Subcutaneous adipose tissue (tissue), 4 donors: ENCODE measurements around the gene ERN1. TPM values are rescaled to one million over a fixed set of nuclear protein-coding genes. Genes with fewer than 3 reads are reported as not detected.

Experiments
- total RNA-seq, 4 donors: library from RNA; depleted of rRNA; stranded (reverse); fragments of >200 nt; gene quantifications; one replicate each; pipeline ENCODE4 v1.1.0, GENCODE V29; 2016
- TF ChIP-seq, protein P1 (sequence below): fragments of 450-650 bp; IDR thresholded peaks from one replicate; pipeline ENCODE4 v1.5.1; 2016; ENCODE audit warnings: low read depth, mild to moderate bottlenecking, control low read depth, antibody characterized with exemption, moderate library complexity

ERN1 gene
- total RNA-seq, 4 donors from 2014 or later = 9.6 to 13.1 (median 11.7) TPM

DNA sequence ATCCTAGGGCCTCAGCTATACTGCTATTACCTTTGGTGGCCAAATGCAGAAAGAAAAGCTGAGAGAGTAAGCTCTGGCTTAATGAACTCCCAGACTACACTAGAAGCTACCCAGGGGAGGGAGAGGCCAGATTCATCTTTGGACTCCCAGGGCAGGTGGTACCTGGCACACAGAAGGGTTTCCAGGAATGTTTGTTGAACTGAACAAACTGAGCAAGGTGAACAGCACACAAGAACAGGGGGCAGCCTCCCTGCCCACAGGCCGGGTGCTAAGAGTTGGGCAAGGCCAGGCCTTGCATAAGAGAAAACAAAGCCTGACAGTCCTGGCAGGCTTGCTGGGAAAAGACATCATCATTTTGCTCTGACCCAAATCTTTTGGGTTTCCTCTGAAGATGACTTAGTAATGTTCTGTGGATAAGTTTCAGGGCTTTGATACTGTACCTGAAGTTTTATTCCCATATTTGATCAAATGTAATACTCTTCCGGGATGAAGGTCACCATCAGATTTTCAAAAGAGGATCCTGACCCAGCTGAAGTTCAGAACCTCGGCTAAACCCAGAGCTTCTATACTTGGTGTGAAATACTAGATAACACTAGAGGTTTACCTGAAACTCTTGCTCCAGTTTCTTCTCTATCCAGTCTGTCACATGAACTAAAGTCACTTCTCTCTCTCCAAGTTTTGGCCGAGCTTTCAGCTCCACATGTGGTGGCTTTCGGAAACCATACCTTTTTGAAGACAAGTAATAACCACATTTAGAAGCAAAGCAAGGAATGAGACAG is 20.5 kb upstream of the ERN1 start:
- TF ChIP-seq, protein P1, sequence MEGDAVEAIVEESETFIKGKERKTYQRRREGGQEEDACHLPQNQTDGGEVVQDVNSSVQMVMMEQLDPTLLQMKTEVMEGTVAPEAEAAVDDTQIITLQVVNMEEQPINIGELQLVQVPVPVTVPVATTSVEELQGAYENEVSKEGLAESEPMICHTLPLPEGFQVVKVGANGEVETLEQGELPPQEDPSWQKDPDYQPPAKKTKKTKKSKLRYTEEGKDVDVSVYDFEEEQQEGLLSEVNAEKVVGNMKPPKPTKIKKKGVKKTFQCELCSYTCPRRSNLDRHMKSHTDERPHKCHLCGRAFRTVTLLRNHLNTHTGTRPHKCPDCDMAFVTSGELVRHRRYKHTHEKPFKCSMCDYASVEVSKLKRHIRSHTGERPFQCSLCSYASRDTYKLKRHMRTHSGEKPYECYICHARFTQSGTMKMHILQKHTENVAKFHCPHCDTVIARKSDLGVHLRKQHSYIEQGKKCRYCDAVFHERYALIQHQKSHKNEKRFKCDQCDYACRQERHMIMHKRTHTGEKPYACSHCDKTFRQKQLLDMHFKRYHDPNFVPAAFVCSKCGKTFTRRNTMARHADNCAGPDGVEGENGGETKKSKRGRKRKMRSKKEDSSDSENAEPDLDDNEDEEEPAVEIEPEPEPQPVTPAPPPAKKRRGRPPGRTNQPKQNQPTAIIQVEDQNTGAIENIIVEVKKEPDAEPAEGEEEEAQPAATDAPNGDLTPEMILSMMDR = no peak

DNA sequence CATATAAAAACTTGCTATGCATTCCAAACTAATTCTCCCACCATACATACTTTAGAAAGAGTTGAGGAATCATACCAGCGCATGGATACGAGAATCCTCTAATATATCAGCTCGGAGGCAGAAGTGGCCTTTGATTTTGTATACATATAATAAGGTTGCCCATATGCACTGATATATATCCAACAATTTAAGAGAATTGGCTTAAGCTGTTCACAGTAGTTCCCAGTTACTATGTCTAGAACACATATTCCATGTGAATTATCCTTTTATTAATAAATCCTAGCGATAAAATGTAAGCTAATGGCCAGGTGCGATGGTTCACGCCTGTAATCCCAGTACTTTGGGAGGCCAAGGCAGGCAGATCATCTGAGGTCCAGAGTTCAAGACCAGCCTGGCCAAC is 19.3 kb upstream of the ERN1 start:
- TF ChIP-seq, protein P1 = no peak

DNA sequence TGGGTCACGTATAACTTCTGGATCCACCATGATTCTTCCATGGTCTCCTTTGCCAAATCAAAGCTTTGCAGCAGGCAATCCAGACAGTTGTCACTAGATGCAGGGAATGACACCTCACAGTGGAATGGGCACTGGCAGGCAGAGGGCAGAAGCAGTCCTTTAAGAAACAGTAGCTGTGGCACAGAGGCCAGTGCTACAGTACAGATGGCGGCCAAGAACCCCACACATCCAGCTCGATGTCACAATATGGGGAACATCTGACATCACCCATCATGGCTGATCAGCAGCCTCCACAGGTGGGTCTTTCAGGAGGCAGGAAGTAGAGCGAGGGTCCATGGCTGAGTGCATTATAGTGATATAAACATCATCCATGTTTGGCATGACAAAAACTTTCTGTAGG is 18.8 kb upstream of the ERN1 start:
- TF ChIP-seq, protein P1 = no peak

DNA sequence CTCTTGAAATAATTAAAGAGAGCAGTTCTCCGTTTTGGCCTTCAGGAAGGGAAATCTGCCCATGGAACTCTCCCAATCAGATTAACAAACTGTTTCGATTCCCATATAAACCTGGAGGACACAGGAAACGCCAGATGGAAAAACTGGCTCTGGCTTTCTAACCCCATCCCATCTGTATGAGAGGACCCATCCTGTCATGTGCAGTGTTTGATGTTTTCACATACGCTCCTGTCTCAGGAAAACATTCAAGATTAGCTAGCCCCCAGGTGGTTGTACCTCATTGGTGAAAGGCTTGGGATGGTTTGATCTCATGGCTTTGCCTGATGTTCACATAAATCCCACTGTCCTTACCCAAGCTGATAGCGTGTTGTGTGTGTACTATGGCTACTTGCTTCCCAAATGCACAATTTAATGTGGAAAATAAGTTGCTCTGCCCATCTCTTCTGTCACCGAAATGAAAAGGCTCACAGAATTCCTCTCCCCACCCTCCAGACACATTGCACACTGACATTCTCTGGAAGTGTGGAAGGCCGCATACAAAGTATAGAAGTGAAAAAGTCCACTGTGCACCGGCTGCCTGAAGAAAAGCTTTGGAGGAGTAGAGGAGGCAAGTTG is 18.2 kb upstream of the ERN1 start:
- TF ChIP-seq, protein P1 = no peak

DNA sequence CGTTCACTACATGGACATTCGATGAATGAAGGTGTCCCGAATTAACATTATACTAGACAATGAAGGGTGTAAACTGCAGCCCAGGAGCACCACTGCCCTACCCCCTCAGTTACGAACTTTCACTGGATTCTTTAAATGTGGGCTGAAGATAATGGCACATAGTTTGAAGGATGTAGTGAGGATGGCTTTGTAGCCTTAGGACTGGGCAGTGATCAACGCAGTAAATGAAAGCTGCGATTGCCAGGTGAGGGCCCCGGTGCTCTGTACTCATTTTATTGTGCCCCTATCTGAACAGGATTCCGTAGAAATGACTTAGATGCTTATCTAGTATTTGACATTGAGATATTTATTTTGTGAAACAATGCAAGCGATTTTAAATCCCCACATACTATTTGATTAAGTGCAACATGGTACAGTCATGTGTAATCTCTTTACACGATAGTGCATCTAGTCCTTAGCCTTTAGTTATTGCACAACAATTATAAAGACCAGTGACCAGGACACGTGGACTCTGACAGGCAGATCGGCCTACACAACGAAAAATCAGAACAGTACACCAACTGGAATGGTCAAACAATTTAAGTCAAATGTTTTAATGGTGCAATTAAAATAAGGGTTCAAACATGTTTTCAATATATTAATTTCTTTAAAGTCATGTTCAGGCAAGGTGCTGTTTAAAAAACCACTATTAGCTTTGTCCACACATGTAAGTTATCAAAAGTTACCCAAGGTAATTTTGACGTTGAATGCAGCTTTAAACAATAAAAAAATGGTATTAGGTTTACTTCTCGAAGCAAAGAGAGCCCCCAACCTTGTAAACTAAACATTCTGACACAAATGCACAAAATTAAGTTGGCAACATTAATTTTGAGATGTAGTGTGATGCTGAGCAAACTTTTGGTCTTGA is 17.4 kb upstream of the ERN1 start:
- TF ChIP-seq, protein P1 = no peak

DNA sequence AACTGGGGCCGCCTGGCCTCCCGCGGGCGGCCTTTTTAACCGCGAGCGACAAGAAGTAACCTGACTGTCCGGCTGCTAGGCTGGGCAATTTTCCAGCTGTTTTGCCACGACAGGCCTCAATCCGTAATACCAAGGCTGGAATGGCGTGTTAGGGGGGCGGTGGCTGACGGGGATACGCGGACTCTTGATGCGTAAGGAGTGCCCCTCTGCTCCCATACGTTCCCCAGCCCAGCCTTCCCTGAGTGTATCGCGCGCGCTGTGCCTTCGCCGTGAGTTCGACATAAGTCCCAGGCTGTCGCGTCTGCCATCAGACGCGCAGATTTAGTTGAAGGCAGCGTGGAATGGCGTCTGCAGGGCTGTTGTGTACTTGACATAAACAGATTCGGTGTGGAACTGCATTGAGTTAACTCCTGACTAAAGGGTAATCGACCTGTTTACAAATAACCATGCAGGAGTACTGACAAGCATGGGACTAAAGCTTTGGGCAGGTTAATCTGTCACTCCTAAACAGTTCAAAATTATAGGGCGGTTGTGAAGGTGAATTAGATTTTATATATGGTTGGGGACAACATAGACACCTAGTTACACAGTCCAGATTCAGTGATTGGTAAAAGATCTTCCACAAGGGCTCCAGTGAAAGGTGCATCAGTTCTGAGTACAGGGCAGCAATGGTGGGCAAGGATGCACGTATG is 16.6 kb upstream of the ERN1 start:
- TF ChIP-seq, protein P1 = no peak
